Breast epithelium (tissue), 4 donors: Measurements from ENCODE around the gene CAMK2B. TPM values are rescaled to one million over a fixed set of nuclear protein-coding genes. Genes with fewer than 3 reads are reported as not detected.

Experiments used
- DNase-seq, 2 donors: peaks; one replicate each; pipeline ENCODE4 v3.0.0-alpha.2; 2019; ENCODE audit warnings: low spot score in 2 of 2
- H3K27ac ChIP-seq, 2 donors: fragments of 200-600 bp; sonication (generic) in 1 of 2; one replicate each; pipeline ENCODE4 v1.5.1; 2016 to 2019; ENCODE audit warnings: mild to moderate bottlenecking in 1 of 2
- H3K27me3 ChIP-seq, 2 donors: fragments of 200-600 bp; sonication (generic) in 1 of 2; one replicate each; pipeline versions ENCODE4 v1.5.1 to v1.6.0; 2017 to 2019; ENCODE audit warnings: control low read depth in 1 of 2, mild to moderate bottlenecking in 1 of 2
- H3K36me3 ChIP-seq: fragments of 200-600 bp; one replicate; pipeline ENCODE4 v1.5.1; 2019
- H3K4me1 ChIP-seq, 2 donors: fragments of 200-600 bp; sonication (generic); one replicate each; pipeline ENCODE4 v1.5.1; 2016 to 2019; ENCODE audit warnings: control low read depth in 1 of 2
- H3K4me3 ChIP-seq, 3 donors: fragments of 200-600 bp; sonication (generic); 1 replicate in 2 of 3; 2 replicates in 1 of 3; pipeline ENCODE4 v1.5.1; 2016 to 2019; ENCODE audit warnings: mild to moderate bottlenecking in 3 of 3, moderate library complexity in 2 of 3
- H3K9me3 ChIP-seq, 2 donors: fragments of 200-600 bp; sonication (generic) in 1 of 2; one replicate each; pipeline ENCODE4 v1.5.1; 2016 to 2019; ENCODE audit warnings: control low read depth in 1 of 2
- CTCF ChIP-seq, 3 donors: fragments of 450-650 bp; IDR thresholded peaks; one replicate each; pipeline ENCODE4 v1.5.1; 2016 to 2017; ENCODE audit warnings: antibody characterized with exemption in 3 of 3, mild to moderate bottlenecking in 3 of 3, moderate library complexity in 3 of 3
- POLR2A ChIP-seq: fragments of 450-650 bp; IDR thresholded peaks from one replicate; pipeline ENCODE4 v1.6.1; 2016; ENCODE audit warnings: antibody characterized with exemption, mild to moderate bottlenecking, moderate library complexity
- POLR2AphosphoS5 ChIP-seq, 3 donors: sonication (generic); formaldehyde crosslinking; IDR thresholded peaks; one replicate each; pipeline ENCODE4 v1.6.1; 2017; ENCODE audit warnings: antibody characterized with exemption in 3 of 3
- intact Hi-C: fragments of 100-400 bp; cut with DNase I; formaldehyde crosslinking; loops from one replicate; pipeline ENCODE4 v1.15.1; 2023; ENCODE audit warnings: low total_unique reads
- total RNA-seq, 3 donors: library from RNA; depleted of rRNA; stranded (reverse); fragments of >200 nt; gene quantifications; one replicate each; pipeline ENCODE4 v1.1.0, GENCODE V29; 2016

Gene CAMK2B
- total RNA-seq = 1 to 10 TPM in 2 of 3 donors, not detected in 1; 2.0 to 9.2 TPM

GRCh38 chr7:44325201-44325671 is at the start of gene CAMK2B:
Gene CAMK2B, minus strand, starts transcription at chr7:44325594. Its CDS starts 173 bp downstream, at chr7:44325421.
- Histone ChIP-seq H3K27me3 (peaks cover 0 to 24% of the 10 kb centered on the region in 2 donors), H3K9me3 (no peaks in the 10 kb centered on the region), H3K36me3 (no peaks in the 10 kb centered on the region), H3K4me3 (peak within 1 kb of the TSS; percentile 11 to 65 (median 45)), H3K4me1 (no peaks in the 10 kb centered on the region), H3K27ac (no peak within 1 kb of the TSS)
- DNase-seq = no peak
- intact Hi-C loops = no loop called here
- TF ChIP-seq CTCF (IDR thresholded peaks at IDR 0.05) (no peak), POLR2AphosphoS5 (IDR thresholded peaks at IDR 0.05) (no peak), POLR2A (no peak)

GRCh38 chr7:44374007-44374763 is 48.8 kb upstream of the CAMK2B start:
- DNase-seq = peak in 1 of 2 donors; percentile 37
- Histone ChIP-seq H3K36me3 (no peaks in the 10 kb centered on the region), H3K9me3 (no peaks in the 10 kb centered on the region), H3K4me3 (no peak overlapping the region), H3K27ac (no peak overlapping the region), H3K4me1 (no peaks in the 10 kb centered on the region), H3K27me3 (no peaks in the 10 kb centered on the region)
- intact Hi-C loops = no loop called here
- no peak for TF ChIP-seq POLR2A
- no peak for TF ChIP-seq POLR2AphosphoS5 (IDR thresholded peaks at IDR 0.05)
- TF ChIP-seq CTCF (IDR thresholded peaks at IDR 0.05) = no peak

- TF ChIP-seq CTCF (IDR thresholded peaks at IDR 0.05) = no peak
- no peak for TF ChIP-seq POLR2A
- TF ChIP-seq POLR2AphosphoS5 (IDR thresholded peaks at IDR 0.05) = no peak
- H3K27me3 ChIP-seq = no peaks in the 10 kb centered on the region
- no peaks in the 10 kb centered on the region for H3K4me1 ChIP-seq
- no peaks in the 10 kb centered on the region for H3K9me3 ChIP-seq
- DNase-seq = peak in 1 of 2 donors; percentile 25
- H3K4me3 ChIP-seq = no peak overlapping the region
- intact Hi-C loops = no loop called here
- H3K27ac ChIP-seq = no peak overlapping the region
- H3K36me3 ChIP-seq = no peaks in the 10 kb centered on the region
Measured at GRCh38 chr7:44373418-44373740, 48.0 kb upstream of the CAMK2B start.

GRCh38 chr7:44372560-44373417 is 47.4 kb upstream of the CAMK2B start:
- Histone ChIP-seq H3K27ac (no peak overlapping the region), H3K36me3 (no peaks in the 10 kb centered on the region), H3K4me3 (no peak overlapping the region), H3K4me1 (no peaks in the 10 kb centered on the region), H3K27me3 (no peaks in the 10 kb centered on the region), H3K9me3 (no peaks in the 10 kb centered on the region)
- intact Hi-C loops = no loop called here
- peak in 1 of 2 donors; percentile 19 for DNase-seq
- TF ChIP-seq POLR2AphosphoS5 (IDR thresholded peaks at IDR 0.05) (no peak), CTCF (IDR thresholded peaks at IDR 0.05) (no peak), POLR2A (no peak)

GRCh38 chr7:44368885-44369284 is 43.5 kb upstream of the CAMK2B start:
- no peaks in the 10 kb centered on the region for H3K4me1 ChIP-seq
- H3K4me3 ChIP-seq = no peak overlapping the region
- no peaks in the 10 kb centered on the region for H3K36me3 ChIP-seq
- no peaks in the 10 kb centered on the region for H3K9me3 ChIP-seq
- H3K27ac ChIP-seq = no peak overlapping the region
- no peak for TF ChIP-seq CTCF (IDR thresholded peaks at IDR 0.05)
- no peak for TF ChIP-seq POLR2AphosphoS5 (IDR thresholded peaks at IDR 0.05)
- TF ChIP-seq POLR2A = no peak
- no peaks in the 10 kb centered on the region for H3K27me3 ChIP-seq
- intact Hi-C loops = loop anchor here (5.0 kb wide), 1 partner anchor 893 kb away; no protein-coding TSS in a partner anchor
- no peak for DNase-seq
